ENCODE data around the gene GAS2L3.

DNA sequence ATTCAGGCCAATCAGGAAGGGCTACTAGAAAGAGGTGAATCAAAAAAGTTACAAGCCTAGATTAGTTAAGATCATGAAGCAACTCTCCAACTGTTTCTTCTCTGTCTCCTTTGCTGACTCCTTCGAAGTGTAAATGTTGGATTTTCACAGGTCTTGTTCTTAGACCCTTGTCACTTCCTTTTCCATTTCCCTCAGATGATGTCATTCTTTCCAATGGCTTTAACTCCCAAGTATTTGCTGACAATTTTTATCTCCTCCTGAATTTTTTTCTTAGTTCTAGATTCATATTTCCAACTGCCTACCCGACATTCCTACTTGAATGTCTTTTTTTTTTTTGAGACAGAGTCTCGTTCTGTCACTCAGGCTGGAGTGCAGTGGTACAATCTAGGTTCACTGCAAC lies 10.8 kb downstream of the GAS2L3 start:
- TF ChIP-seq ZNF302 (CRISPR knock-in tag; IDR thresholded peaks at IDR 0.05) (no peak), MAFK (IDR thresholded peaks at IDR 0.05; ENCODE audit: partially characterized antibody) (no peak)
